ENCODE measurements around the gene SLC35D1. TPM values are rescaled to one million over a fixed set of nuclear protein-coding genes. Genes with fewer than 3 reads are reported as not detected.
"Not testable (repeated sequence)": the region's sequence is repeated elsewhere in the genome, so short reads cannot be mapped to it uniquely, and the experiment has no call there.

Gene SLC35D1
- total and polyA plus RNA-seq, 9 of the 15 experiments (the other 6 are each of a cell fraction or from before 2014, with no cell fraction given): 2.3 to 10.4 (median 6.4) TPM

DNA sequence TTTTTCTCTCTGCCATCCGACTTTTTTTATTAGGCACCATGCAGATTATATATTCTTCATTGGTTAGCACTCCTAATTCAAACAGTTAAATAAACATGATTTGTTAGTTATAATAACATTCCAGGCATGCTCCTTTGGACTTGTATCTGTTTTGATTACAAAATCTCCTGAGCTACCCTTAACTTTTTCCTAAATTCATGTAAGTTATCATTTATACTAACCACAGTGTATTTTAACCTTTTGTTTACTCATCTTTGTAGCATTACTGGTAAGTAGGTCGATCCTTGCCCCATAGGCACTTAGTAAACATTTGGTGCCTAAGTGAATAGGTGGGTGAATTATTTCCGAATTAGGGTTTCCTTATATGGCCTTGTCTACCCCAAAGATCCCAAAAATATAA, 85.4 kb downstream of the SLC35D1 start:
- intact Hi-C loops (cut with micrococcal nuclease): no loop called here
- H2AFZ ChIP-seq (ENCODE audit: low read depth, low read length): no peak overlapping the region
- H3K9me1 ChIP-seq (ENCODE audit: control insufficient read depth, insufficient read depth, low read length): no peaks in the 10 kb centered on the region
- H3K79me2 ChIP-seq (ENCODE audit: control insufficient read depth, insufficient read depth, low read length): no peaks in the 10 kb centered on the region
- no peaks in the 10 kb centered on the region for H4K20me1 ChIP-seq (replicated peaks; ENCODE audit: control insufficient read depth, insufficient read depth, low read length)
- H3K27me3 ChIP-seq (ENCODE audit: control insufficient read depth in 2 of 2, insufficient read depth in 2 of 2, low read length in 2 of 2): no peaks in the 10 kb centered on the region
- no peaks in the 10 kb centered on the region for H3K9me3 ChIP-seq (replicated peaks; ENCODE audit: control insufficient read depth, insufficient read depth, low read depth, low read length)
- peaks cover 86% of the 10 kb centered on the region for H3K36me3 ChIP-seq (ENCODE audit: control insufficient read depth, insufficient read depth, low read length)
- no TSS peak for BruUV-seq (replicated peaks)
- TF ChIP-seq NR2C2 (CRISPR knock-in tag; IDR thresholded peaks at IDR 0.05): no peak
- TF ChIP-seq NR2C2 (tag; IDR thresholded peaks at IDR 0.05): no peak
- ChIA-PET CTCF (ENCODE audit: low intra/inter-chr PET ratio) (no interaction called here), POLR2A (interaction anchor here (0.8 kb wide), 1 partner anchor 44 kb away, joined by 3 read pairs; the partner anchor contains the start of genes DNAI4 and MIER1)
- 97% methylated on average over 3 of the region's 3 CpGs for WGBS (ENCODE audit: insufficient coverage, low coverage, missing lambda C conversion rate)
- no peak overlapping the region for H3K4me2 ChIP-seq (ENCODE audit: insufficient read depth, low read length)
- H3K4me1 ChIP-seq (replicated peaks in 1 of 2; ENCODE audit: control insufficient read depth in 2 of 2, insufficient read depth in 2 of 2, low read length in 2 of 2): no peaks in the 10 kb centered on the region
- FAIRE-seq (no peak), ATAC-seq (no peak), DNase-seq (ENCODE audit: extremely low read depth in 1 of 4, low spot score in 3 of 4) (no peak)
- H3K9ac ChIP-seq (ENCODE audit: insufficient read depth in 1 of 2, low read depth in 2 of 2, low read length in 2 of 2): no peak overlapping the region
- H3K4me3 ChIP-seq: no peak overlapping the region
- in situ Hi-C loops (cut with MboI): no loop called here
- H3K27ac ChIP-seq (ENCODE audit: extremely low read depth, low read depth, low read length): no peak overlapping the region

DNA sequence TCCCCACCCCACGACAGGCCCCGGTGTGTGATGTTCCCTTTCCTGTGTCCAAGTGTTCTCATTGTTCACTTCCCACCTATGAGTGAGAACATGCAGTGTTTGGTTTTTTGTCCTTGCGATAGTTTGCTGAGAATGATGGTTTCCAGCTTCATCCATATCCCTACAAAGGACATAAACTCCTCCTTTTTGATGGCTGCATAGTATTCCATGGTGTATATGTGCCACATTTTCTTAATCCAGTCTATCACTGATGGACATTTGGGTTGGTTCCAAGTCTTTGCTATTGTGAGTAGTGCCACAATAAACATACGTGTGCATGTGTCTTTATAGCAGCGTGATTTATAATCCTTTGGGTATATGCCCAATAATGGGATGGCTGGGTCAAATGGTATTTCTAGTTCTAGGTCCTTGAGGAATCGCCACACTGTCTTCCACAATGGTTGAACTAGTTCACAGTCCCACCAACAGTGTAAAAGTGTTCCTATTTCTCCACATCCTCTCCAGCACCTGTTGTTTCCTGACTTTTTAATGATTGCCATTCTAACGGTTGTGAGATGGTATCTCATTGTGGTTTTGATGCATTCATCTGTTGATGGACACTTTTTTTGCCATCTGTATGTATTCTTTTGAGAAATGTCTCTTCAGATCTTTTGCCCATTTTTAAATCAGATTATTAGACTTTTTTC, 87.6 kb downstream of the SLC35D1 start:
- H3K79me2 ChIP-seq (ENCODE audit: control insufficient read depth, insufficient read depth, low read length); H3K4me2 ChIP-seq (ENCODE audit: insufficient read depth, low read length); H3K9ac ChIP-seq (ENCODE audit: insufficient read depth in 1 of 2, low read depth in 2 of 2, low read length in 2 of 2); H3K9me3 ChIP-seq (replicated peaks; ENCODE audit: control insufficient read depth, insufficient read depth, low read depth, low read length); H2AFZ ChIP-seq (ENCODE audit: low read depth, low read length); in situ Hi-C loops (cut with MboI); H3K9me1 ChIP-seq (ENCODE audit: control insufficient read depth, insufficient read depth, low read length); H3K27me3 ChIP-seq (ENCODE audit: control insufficient read depth in 2 of 2, insufficient read depth in 2 of 2, low read length in 2 of 2); FAIRE-seq; H3K4me1 ChIP-seq (replicated peaks in 1 of 2; ENCODE audit: control insufficient read depth in 2 of 2, insufficient read depth in 2 of 2, low read length in 2 of 2); H4K20me1 ChIP-seq (replicated peaks; ENCODE audit: control insufficient read depth, insufficient read depth, low read length); H3K27ac ChIP-seq (ENCODE audit: extremely low read depth, low read depth, low read length); intact Hi-C loops (cut with micrococcal nuclease); BruUV-seq (replicated peaks); DNase-seq (ENCODE audit: extremely low read depth in 1 of 4, low spot score in 3 of 4); H3K4me3 ChIP-seq; ATAC-seq; CTCF ChIA-PET (ENCODE audit: low intra/inter-chr PET ratio): not testable (repeated sequence)
- POLR2A ChIA-PET: interaction anchor here (0.5 kb wide), 1 partner anchor 41 kb away, joined by 4 read pairs; the partner anchor contains the start of gene MIER1
- WGBS (ENCODE audit: insufficient coverage, low coverage, missing lambda C conversion rate): 80% methylated on average over 4 of the region's 7 CpGs
- peaks cover 90% of the 10 kb centered on the region for H3K36me3 ChIP-seq (ENCODE audit: control insufficient read depth, insufficient read depth, low read length)
- TF ChIP-seq RBM25 (IDR thresholded peaks at IDR 0.05; ENCODE audit: low read depth, low read length, severe bottlenecking) (peak; percentile 22), ZNF146 (CRISPR knock-in tag; IDR thresholded peaks at IDR 0.05; ENCODE audit: unreplicated experiment) (peak; percentile 79)
